Astrocyte (in vitro differentiated cells and primary cell): ENCODE data around the gene CDK6. TPM values are rescaled to one million over a fixed set of nuclear protein-coding genes. Genes with fewer than 3 reads are reported as not detected.
A peak's percentile ranks its signal among the peaks of the same experiment; 100 is the strongest.

Source experiments
- DNase-seq: peaks from one replicate; pipeline ENCODE4 v3.0.0-alpha.2; 2010; ENCODE audit warnings: low read depth
- FAIRE-seq: peaks from 2 replicates; lab custom pipeline; 2011; peaks lifted over from hg19 to GRCh38; lab: Jason Lieb, UNC
- H2AFZ ChIP-seq: 2 replicates; pipeline ENCODE4 v1.6.0; 2012; ENCODE audit warnings: low read depth, low read length, inconsistent platforms
- H3K27ac ChIP-seq: 2 replicates; pipeline ENCODE4 v1.5.1; 2011; ENCODE audit warnings: low read depth, low read length, inconsistent platforms
- H3K27me3 ChIP-seq: 2 replicates; pipeline ENCODE4 v1.6.0; 2011; ENCODE audit warnings: low read length, inconsistent platforms; ENCODE audit not compliant: insufficient read depth
- H3K36me3 ChIP-seq: 2 replicates; pipeline ENCODE4 v1.5.1; 2011; ENCODE audit warnings: low read length, inconsistent platforms; ENCODE audit not compliant: insufficient read depth
- H3K4me1 ChIP-seq: 2 replicates; pipeline ENCODE4 v1.5.1; 2011; ENCODE audit warnings: low read length, inconsistent platforms; ENCODE audit not compliant: insufficient read depth
- H3K4me2 ChIP-seq: 2 replicates; pipeline ENCODE4 v1.6.0; 2012; ENCODE audit warnings: low read length, inconsistent platforms
- H3K4me3 ChIP-seq: 2 replicates; pipeline ENCODE4 v1.5.1; 2011; ENCODE audit warnings: low read depth, mild to moderate bottlenecking, low read length, inconsistent platforms; ENCODE audit not compliant: insufficient read depth
- H3K79me2 ChIP-seq: 2 replicates; pipeline ENCODE4 v1.6.0; 2012; ENCODE audit warnings: mild to moderate bottlenecking, low read length, inconsistent platforms; ENCODE audit not compliant: insufficient read depth
- H3K9ac ChIP-seq: 2 replicates; pipeline ENCODE4 v1.6.0; 2012; ENCODE audit warnings: mild to moderate bottlenecking, low read length, inconsistent platforms
- H3K9me3 ChIP-seq: 2 replicates; pipeline ENCODE4 v1.5.1; 2012; ENCODE audit warnings: low read depth, mild to moderate bottlenecking, low read length, inconsistent platforms; ENCODE audit not compliant: insufficient read depth
- H4K20me1 ChIP-seq: 2 replicates; pipeline ENCODE4 v1.6.0; 2012; ENCODE audit warnings: low read length, inconsistent platforms; ENCODE audit not compliant: insufficient read depth
- H3K27ac Mint-ChIP-seq: one replicate; pipeline ENCODE4 v1.8.0; 2021; ENCODE audit warnings: mild to moderate bottlenecking, mixed read lengths; ENCODE audit not compliant: unreplicated experiment
- H3K27me3 Mint-ChIP-seq: one replicate; pipeline ENCODE4 v1.8.0; 2021; ENCODE audit warnings: low read depth, mixed read lengths; ENCODE audit not compliant: unreplicated experiment
- H3K36me3 Mint-ChIP-seq: one replicate; pipeline ENCODE4 v1.8.0; 2021; ENCODE audit warnings: low read depth, mixed read lengths; ENCODE audit not compliant: unreplicated experiment
- H3K4me1 Mint-ChIP-seq: one replicate; pipeline ENCODE4 v1.8.0; 2021; ENCODE audit warnings: low read depth, mixed read lengths; ENCODE audit not compliant: unreplicated experiment
- H3K4me3 Mint-ChIP-seq: one replicate; pipeline ENCODE4 v1.8.0; 2021; ENCODE audit warnings: mild to moderate bottlenecking, moderate library complexity, mixed read lengths; ENCODE audit not compliant: unreplicated experiment
- H3K9me3 Mint-ChIP-seq: one replicate; pipeline ENCODE4 v1.8.0; 2021; ENCODE audit warnings: mild to moderate bottlenecking, mixed read lengths; ENCODE audit not compliant: unreplicated experiment
- EZH2 ChIP-seq: IDR thresholded peaks from 2 replicates; pipeline ENCODE4 v1.6.1; 2012; ENCODE audit warnings: mild to moderate bottlenecking, low read length, inconsistent platforms; ENCODE audit not compliant: insufficient read depth
- total RNA-seq: library from RNA; stranded (reverse); gene quantifications from 2 replicates; pipeline ENCODE4 v1.2.1, GENCODE V29; 2021
- TF ChIP-seq, protein P1 (sequence below): IDR thresholded peaks from 2 replicates; pipeline ENCODE4 v1.5.1; 2011; ENCODE audit warnings: low read depth, mild to moderate bottlenecking, inconsistent platforms, low read length, moderate library complexity; ENCODE audit not compliant: insufficient read depth

The CDK6 gene
- total RNA-seq, 1 donor from 2014 or later = 160 TPM

DNA sequence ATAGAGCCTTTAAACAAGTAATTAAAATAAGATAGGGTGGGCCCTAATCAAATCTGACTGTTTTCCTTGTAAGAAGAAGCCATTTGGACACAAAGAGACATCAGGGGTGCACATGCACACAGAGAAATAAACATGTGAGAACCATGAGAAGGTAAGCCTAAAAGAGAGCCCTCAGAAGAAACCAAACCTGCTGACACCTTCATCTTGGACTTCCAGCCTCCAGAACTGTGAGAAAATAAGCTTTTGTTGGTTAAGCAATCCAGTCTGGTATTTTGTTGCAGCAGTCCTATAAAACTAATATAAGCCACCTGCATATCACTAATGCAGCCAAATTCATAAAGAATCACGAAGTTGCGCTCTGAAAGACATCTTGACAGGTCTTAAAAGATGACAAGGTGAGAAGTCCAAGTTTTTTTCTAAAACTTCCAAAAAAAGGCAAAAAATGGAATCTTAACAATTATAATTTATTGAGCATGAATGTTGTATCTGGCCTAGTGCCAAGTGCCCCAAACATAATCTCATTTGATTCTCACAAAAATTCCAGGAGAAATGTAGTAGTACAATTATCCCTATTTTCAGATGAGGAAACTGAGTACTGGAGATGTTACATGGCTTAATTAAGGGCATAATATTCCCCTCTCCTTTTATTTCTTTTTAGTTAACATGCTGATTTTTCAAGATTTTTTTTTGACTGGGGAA lies 211.9 kb downstream of the CDK6 start:
- Histone ChIP-seq H4K20me1 (peaks cover 5% of the 10 kb centered on the region), H3K9me3 (no peaks in the 10 kb centered on the region), H3K4me1 (peaks cover 28% of the 10 kb centered on the region), H3K4me2 (no peak overlapping the region), H3K27ac (no peak overlapping the region), H3K27me3 (no peaks in the 10 kb centered on the region), H3K4me3 (no peak overlapping the region), H2AFZ (no peak overlapping the region), H3K79me2 (peaks cover 64% of the 10 kb centered on the region), H3K36me3 (peaks cover 7% of the 10 kb centered on the region), H3K9ac (no peak overlapping the region)
- Mint-ChIP-seq H3K27me3 (no peaks in the 10 kb centered on the region), H3K9me3 (peaks cover 2% of the 10 kb centered on the region), H3K4me1 (peaks cover 33% of the 10 kb centered on the region), H3K4me3 (peak overlapping the region; percentile 55), H3K27ac (no peak overlapping the region), H3K36me3 (peaks cover 19% of the 10 kb centered on the region)
- TF ChIP-seq EZH2 = no peak
- TF ChIP-seq, protein P1, sequence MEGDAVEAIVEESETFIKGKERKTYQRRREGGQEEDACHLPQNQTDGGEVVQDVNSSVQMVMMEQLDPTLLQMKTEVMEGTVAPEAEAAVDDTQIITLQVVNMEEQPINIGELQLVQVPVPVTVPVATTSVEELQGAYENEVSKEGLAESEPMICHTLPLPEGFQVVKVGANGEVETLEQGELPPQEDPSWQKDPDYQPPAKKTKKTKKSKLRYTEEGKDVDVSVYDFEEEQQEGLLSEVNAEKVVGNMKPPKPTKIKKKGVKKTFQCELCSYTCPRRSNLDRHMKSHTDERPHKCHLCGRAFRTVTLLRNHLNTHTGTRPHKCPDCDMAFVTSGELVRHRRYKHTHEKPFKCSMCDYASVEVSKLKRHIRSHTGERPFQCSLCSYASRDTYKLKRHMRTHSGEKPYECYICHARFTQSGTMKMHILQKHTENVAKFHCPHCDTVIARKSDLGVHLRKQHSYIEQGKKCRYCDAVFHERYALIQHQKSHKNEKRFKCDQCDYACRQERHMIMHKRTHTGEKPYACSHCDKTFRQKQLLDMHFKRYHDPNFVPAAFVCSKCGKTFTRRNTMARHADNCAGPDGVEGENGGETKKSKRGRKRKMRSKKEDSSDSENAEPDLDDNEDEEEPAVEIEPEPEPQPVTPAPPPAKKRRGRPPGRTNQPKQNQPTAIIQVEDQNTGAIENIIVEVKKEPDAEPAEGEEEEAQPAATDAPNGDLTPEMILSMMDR = no peak
- DNase-seq = no peak
- FAIRE-seq = no peak

DNA sequence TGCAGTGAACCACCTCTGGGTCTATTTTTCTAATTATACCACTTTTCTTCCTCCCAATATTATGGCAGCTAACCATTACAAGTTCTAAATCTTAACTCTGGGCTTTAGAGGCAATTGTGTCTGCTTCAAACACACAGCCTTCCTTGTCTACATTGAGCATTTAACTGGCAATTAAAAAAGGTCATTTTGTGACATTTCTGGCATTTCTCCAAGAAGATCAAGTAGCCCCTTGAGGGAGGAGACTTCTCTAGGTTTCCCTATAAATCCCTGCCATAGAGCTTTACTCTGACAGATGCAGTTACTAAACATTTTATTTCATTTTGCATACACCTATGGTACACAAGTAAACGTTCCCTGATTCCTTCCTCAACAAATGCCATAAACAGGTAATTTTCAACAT lies 212.8 kb downstream of the CDK6 start:
- Mint-ChIP-seq H3K4me1 (peaks cover 33% of the 10 kb centered on the region), H3K9me3 (no peaks in the 10 kb centered on the region), H3K27me3 (no peaks in the 10 kb centered on the region), H3K4me3 (no peak overlapping the region), H3K27ac (no peak overlapping the region), H3K36me3 (peaks cover 16% of the 10 kb centered on the region)
- H3K27ac ChIP-seq = no peak overlapping the region
- peaks cover 7% of the 10 kb centered on the region for H3K36me3 ChIP-seq
- peaks cover 28% of the 10 kb centered on the region for H3K4me1 ChIP-seq
- H3K79me2 ChIP-seq = peaks cover 60% of the 10 kb centered on the region
- no peak for DNase-seq
- H2AFZ ChIP-seq = no peak overlapping the region
- no peaks in the 10 kb centered on the region for H3K27me3 ChIP-seq
- no peaks in the 10 kb centered on the region for H3K9me3 ChIP-seq
- no peak overlapping the region for H3K9ac ChIP-seq
- TF ChIP-seq EZH2 = no peak
- TF ChIP-seq, protein P1 = no peak
- H4K20me1 ChIP-seq = peaks cover 5% of the 10 kb centered on the region
- H3K4me3 ChIP-seq = no peak overlapping the region
- no peak for FAIRE-seq
- no peak overlapping the region for H3K4me2 ChIP-seq

DNA sequence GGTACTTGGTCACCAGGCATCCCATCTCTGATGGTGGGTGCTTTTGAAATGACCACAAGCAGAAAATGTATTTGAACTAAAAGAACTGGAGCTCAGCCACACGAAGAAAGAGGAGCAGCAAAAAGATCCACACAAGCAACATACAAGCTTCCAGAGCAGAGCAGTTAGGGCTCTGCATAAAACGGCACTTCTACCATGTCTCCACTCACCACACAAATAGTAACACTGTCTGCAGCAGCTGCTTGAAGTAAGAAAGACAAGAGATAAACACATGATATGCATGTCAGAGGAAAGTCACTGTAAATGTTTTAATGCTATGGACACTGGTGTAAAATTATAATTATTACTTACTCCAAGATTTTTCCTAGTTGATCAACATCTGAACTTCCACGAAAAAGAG lies 213.7 kb downstream of the CDK6 start:
- no peaks in the 10 kb centered on the region for H3K27me3 ChIP-seq
- TF ChIP-seq, protein P1 = no peak
- TF ChIP-seq EZH2 = no peak
- no peak overlapping the region for H3K4me2 ChIP-seq
- H3K27ac ChIP-seq = no peak overlapping the region
- no peak overlapping the region for H3K27ac Mint-ChIP-seq
- no peak overlapping the region for H3K4me3 ChIP-seq
- H3K27me3 Mint-ChIP-seq = no peaks in the 10 kb centered on the region
- H3K4me1 Mint-ChIP-seq = peaks cover 33% of the 10 kb centered on the region
- peaks cover 5% of the 10 kb centered on the region for H4K20me1 ChIP-seq
- H3K36me3 Mint-ChIP-seq = peaks cover 17% of the 10 kb centered on the region
- FAIRE-seq (no peak), DNase-seq (no peak)
- H3K4me3 Mint-ChIP-seq = no peak overlapping the region
- H3K9me3 ChIP-seq = no peaks in the 10 kb centered on the region
- no peak overlapping the region for H3K9ac ChIP-seq
- H3K36me3 ChIP-seq = peaks cover 11% of the 10 kb centered on the region
- H3K4me1 ChIP-seq = peaks cover 28% of the 10 kb centered on the region
- no peaks in the 10 kb centered on the region for H3K9me3 Mint-ChIP-seq
- H3K79me2 ChIP-seq = peaks cover 52% of the 10 kb centered on the region
- H2AFZ ChIP-seq = no peak overlapping the region
